Karpas-422 (cell line): ENCODE data around the gene BBS9. TPM values are rescaled to one million over a fixed set of nuclear protein-coding genes. Genes with fewer than 3 reads are reported as not detected.

ENCODE experiments used
- DNase-seq: peaks from one replicate; pipeline ENCODE4 v3.0.0-alpha.2; 2015
- H2AFZ ChIP-seq: fragments of 200-600 bp; sonication (generic); 2 replicates; pipeline ENCODE4 v1.6.1; 2014; ENCODE audit warnings: antibody characterized with exemption, low read length, mixed read lengths
- H3K27ac ChIP-seq: fragments of 200-600 bp; sonication (generic); 2 replicates; pipeline ENCODE4 v1.5.1; 2014; ENCODE audit warnings: mild to moderate bottlenecking, low read length, moderate library complexity
- H3K27me3 ChIP-seq: fragments of 200-600 bp; sonication (generic); 2 replicates; pipeline ENCODE4 v1.6.1; 2014; ENCODE audit warnings: low read length, mixed read lengths
- H3K36me3 ChIP-seq: fragments of 200-600 bp; sonication (generic); 2 replicates; pipeline ENCODE4 v1.6.1; 2014; ENCODE audit warnings: low read length, mixed read lengths; ENCODE audit not compliant: insufficient read depth
- H3K4me1 ChIP-seq: fragments of 200-600 bp; sonication (generic); 2 replicates; pipeline ENCODE4 v1.6.1; 2014; ENCODE audit warnings: mild to moderate bottlenecking, low read length, mixed read lengths
- H3K4me2 ChIP-seq: fragments of 200-600 bp; sonication (generic); 2 replicates; pipeline ENCODE4 v1.6.1; 2014; ENCODE audit warnings: low read length, low read depth, mild to moderate bottlenecking; ENCODE audit not compliant: poor library complexity, severe bottlenecking
- H3K4me3 ChIP-seq: fragments of 200-600 bp; sonication (generic); 2 replicates; pipeline ENCODE4 v1.5.1; 2014; ENCODE audit warnings: mild to moderate bottlenecking, antibody characterized with exemption, low read length, mixed read lengths
- H3K79me2 ChIP-seq: fragments of 200-600 bp; sonication (generic); 2 replicates; pipeline ENCODE4 v1.6.1; 2014; ENCODE audit warnings: mild to moderate bottlenecking, low read length, mixed read lengths
- H3K9ac ChIP-seq: fragments of 200-600 bp; sonication (generic); 2 replicates; pipeline ENCODE4 v1.6.0; 2014; ENCODE audit warnings: low read length
- H3K9me2 ChIP-seq: fragments of 200-600 bp; sonication (generic), shearing (Covaris generic); replicated peaks from 2 replicates; pipeline ENCODE4 v1.6.0; 2014; ENCODE audit warnings: mild to moderate bottlenecking, low read length, moderate library complexity; ENCODE audit not compliant: insufficient read depth
- H3K9me3 ChIP-seq: fragments of 300-700, 200-600 bp; sonication (generic); 2 replicates; pipeline ENCODE4 v1.6.1; 2014; ENCODE audit warnings: low read length, mixed read lengths
- H4K20me1 ChIP-seq: fragments of 200-600 bp; sonication (generic); 2 replicates; pipeline ENCODE4 v1.6.1; 2014; ENCODE audit warnings: mild to moderate bottlenecking, antibody characterized with exemption, low read length, low read depth; ENCODE audit not compliant: insufficient read depth
- total RNA-seq: library from RNA; depleted of rRNA; stranded (reverse); fragments of >200 nt; shearing (Covaris generic); gene quantifications from 2 replicates; pipeline ENCODE4 v1.2.3, GENCODE V29; 2014; ENCODE audit warnings: low replicate concordance

The BBS9 gene
- total RNA-seq, 1 experiment from 2014 or later, result 13.0 TPM

DNA sequence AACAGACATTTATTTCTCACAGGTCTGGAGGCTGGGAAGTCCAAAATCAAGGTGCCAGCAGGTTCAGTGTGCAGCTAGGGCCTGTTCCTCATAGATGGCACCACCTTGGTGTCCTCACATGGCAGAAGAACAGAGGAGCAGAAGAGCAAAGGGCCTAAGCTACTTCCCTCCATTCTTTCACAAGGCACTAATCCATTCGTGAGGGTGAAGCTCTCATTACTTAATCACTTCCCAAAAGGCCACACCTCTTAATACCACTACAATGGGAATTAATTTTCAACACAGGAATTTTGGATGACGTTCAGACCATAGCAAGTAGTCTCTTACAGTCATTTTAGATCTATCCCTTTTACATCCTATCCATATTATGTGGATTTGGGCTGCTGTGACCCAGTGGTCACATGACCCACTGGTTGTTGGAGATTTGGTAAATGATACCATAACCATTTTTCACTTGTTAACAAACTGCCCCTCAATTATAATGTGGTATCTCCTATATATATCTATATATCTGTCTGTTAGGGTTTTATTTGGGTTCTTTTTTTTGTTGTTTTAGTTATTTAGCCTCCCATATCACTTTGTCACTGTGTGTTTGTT, 63.4 kb downstream of the BBS9 start:
- no peaks in the 10 kb centered on the region for H3K4me1 ChIP-seq
- no peaks in the 10 kb centered on the region for H3K9me2 ChIP-seq
- no peak overlapping the region for H2AFZ ChIP-seq
- H3K9me3 ChIP-seq, result no peaks in the 10 kb centered on the region
- H3K27ac ChIP-seq, result no peak overlapping the region
- no peaks in the 10 kb centered on the region for H3K36me3 ChIP-seq
- no peaks in the 10 kb centered on the region for H3K27me3 ChIP-seq
- H3K79me2 ChIP-seq, result no peaks in the 10 kb centered on the region
- DNase-seq, result no peak
- H3K4me3 ChIP-seq, result no peak overlapping the region
- no peak overlapping the region for H3K9ac ChIP-seq
- H4K20me1 ChIP-seq, result no peaks in the 10 kb centered on the region
- no peak overlapping the region for H3K4me2 ChIP-seq

DNA sequence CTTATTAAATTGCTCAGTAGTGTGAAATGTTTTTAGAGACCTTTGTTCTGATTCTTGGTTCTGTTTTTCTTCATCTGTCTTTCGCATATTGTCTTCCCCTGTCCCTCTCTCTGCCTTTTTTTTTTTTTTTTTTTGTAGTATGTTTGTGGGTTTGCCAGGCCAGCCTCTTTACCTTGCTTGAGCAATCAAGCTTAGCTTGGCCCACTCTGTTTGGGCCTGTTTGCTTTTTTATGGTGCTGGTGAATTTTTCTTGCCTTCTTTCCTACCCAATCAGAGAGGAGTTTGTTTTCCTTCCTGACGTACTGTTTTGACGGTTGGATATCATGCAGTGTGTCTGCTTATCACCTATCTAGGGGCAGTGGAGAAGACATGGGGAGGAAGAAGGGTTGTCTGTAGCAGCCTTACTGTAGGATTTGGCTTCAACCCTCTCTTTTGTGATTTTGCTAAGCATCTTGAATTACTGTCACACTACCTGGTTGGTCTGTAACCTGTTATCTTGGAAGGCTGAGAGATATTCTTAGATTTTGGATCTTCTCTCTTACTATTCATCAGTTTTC, 64.0 kb downstream of the BBS9 start:
- no peak for DNase-seq
- no peak overlapping the region for H3K4me2 ChIP-seq
- H3K9me2 ChIP-seq, result no peaks in the 10 kb centered on the region

DNA sequence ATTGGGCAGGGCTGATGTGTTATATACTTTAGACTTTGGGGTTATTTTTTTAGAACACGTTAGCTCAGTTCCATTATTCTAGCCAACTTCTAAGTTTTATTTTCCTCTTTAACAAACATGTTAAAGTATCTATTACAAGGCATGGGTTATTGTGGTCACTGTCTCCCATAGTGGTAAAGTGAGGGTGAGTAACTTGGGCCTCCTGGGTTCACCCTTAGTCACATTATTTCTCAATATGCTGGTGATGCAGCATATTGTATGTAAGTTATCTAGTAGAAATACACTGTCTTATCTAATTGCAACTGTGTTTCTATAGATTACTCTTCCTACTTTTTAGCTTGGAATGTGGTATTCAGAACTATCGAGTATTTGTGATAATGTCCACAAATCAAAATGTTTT, 65.9 kb downstream of the BBS9 start:
- H3K9me2 ChIP-seq, result no peaks in the 10 kb centered on the region
- H2AFZ ChIP-seq, result no peak overlapping the region
- no peaks in the 10 kb centered on the region for H3K27me3 ChIP-seq
- no peaks in the 10 kb centered on the region for H4K20me1 ChIP-seq
- H3K36me3 ChIP-seq, result no peaks in the 10 kb centered on the region
- no peak for DNase-seq
- H3K4me1 ChIP-seq, result no peaks in the 10 kb centered on the region
- H3K4me2 ChIP-seq, result no peak overlapping the region
- no peak overlapping the region for H3K4me3 ChIP-seq
- H3K27ac ChIP-seq, result no peak overlapping the region
- no peaks in the 10 kb centered on the region for H3K79me2 ChIP-seq
- H3K9ac ChIP-seq, result no peak overlapping the region
- no peaks in the 10 kb centered on the region for H3K9me3 ChIP-seq

More for the DNA sequence above, 64.0 kb downstream of the BBS9 start:
- H3K4me1 ChIP-seq, result no peaks in the 10 kb centered on the region
- no peak overlapping the region for H3K27ac ChIP-seq
- H3K4me3 ChIP-seq, result no peak overlapping the region
- H3K9me3 ChIP-seq, result no peaks in the 10 kb centered on the region
- H3K27me3 ChIP-seq, result no peaks in the 10 kb centered on the region
- H2AFZ ChIP-seq, result no peak overlapping the region
- H4K20me1 ChIP-seq, result no peaks in the 10 kb centered on the region
- H3K9ac ChIP-seq, result no peak overlapping the region
- H3K36me3 ChIP-seq, result no peaks in the 10 kb centered on the region
- no peaks in the 10 kb centered on the region for H3K79me2 ChIP-seq

DNA sequence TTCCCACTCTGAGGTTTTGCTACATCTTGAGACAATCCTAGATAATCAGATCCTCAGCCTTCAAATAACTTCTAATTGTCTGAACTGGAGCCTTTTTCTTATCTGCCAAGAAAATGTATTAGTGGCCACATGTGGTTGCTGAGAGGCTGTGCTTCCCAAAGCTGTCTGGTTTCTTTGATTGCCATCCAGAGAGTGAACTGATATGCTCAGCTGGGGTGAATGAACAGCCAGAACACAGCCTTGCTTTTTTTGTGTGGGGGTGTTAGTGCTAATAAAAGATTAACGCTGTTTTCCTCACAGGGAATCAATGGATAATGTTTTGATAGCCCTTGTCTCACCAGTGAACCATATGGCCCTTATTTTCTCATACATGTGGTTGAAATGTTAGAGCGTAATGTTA, 66.9 kb downstream of the BBS9 start:
- H3K79me2 ChIP-seq, result no peaks in the 10 kb centered on the region
- no peak overlapping the region for H3K27ac ChIP-seq
- H3K36me3 ChIP-seq, result no peaks in the 10 kb centered on the region
- H3K4me3 ChIP-seq, result no peak overlapping the region
- H3K9ac ChIP-seq, result no peak overlapping the region
- no peak overlapping the region for H3K4me2 ChIP-seq
- H3K4me1 ChIP-seq, result no peaks in the 10 kb centered on the region
- no peak for DNase-seq
- no peaks in the 10 kb centered on the region for H4K20me1 ChIP-seq
- no peaks in the 10 kb centered on the region for H3K27me3 ChIP-seq
- no peaks in the 10 kb centered on the region for H3K9me3 ChIP-seq
- no peaks in the 10 kb centered on the region for H3K9me2 ChIP-seq
- H2AFZ ChIP-seq, result no peak overlapping the region

DNA sequence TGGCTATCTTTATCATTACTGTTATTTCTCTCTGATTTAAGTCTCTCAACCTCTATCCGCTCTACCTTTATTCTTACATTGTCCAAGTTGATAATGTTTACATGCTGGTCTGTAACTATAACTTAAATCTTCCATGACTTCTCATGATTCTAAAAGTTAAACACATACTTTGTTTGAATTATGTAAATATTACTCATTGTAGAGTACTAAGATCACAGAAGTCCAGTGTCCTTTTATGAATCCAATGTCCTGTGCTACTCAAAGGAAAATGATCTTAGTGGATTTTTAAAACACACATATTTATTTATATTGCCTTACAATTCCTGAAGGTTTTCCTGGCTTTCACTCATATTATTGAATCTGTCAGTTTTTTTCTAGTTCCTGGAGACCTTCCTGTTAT, 70.9 kb downstream of the BBS9 start:
- no peaks in the 10 kb centered on the region for H3K9me3 ChIP-seq
- no peaks in the 10 kb centered on the region for H3K27me3 ChIP-seq
- no peaks in the 10 kb centered on the region for H3K9me2 ChIP-seq
- H3K4me3 ChIP-seq, result no peak overlapping the region
- no peak overlapping the region for H2AFZ ChIP-seq
- no peak overlapping the region for H3K27ac ChIP-seq
- DNase-seq, result no peak
- H3K79me2 ChIP-seq, result no peaks in the 10 kb centered on the region
- H3K4me1 ChIP-seq, result no peaks in the 10 kb centered on the region
- H4K20me1 ChIP-seq, result no peaks in the 10 kb centered on the region
- H3K9ac ChIP-seq, result no peak overlapping the region
- no peak overlapping the region for H3K4me2 ChIP-seq
- H3K36me3 ChIP-seq, result no peaks in the 10 kb centered on the region

DNA sequence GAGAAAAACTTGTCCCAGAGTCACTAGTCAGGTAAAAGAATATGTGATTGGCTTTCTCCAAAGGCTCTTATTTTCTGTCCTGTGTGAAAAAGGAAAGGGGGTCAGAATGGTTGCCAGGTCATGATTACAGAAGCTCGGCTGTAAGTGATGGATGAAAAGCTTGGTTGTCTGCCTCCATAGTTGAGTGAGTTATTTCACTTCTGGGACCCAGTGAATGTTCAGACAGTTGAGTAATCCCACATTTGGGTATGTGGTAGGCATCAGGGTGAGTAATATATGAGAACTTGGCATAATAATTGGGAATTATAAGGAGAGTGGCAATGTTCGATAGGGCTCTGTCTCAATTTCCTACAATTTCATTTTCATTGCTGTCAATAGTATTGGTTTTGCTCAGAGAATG, 72.5 kb downstream of the BBS9 start:
- H3K4me3 ChIP-seq, result no peak overlapping the region
- no peak overlapping the region for H3K9ac ChIP-seq
- H3K27ac ChIP-seq, result no peak overlapping the region
- no peak overlapping the region for H3K4me2 ChIP-seq
- no peaks in the 10 kb centered on the region for H3K4me1 ChIP-seq
- no peaks in the 10 kb centered on the region for H3K79me2 ChIP-seq
- no peaks in the 10 kb centered on the region for H3K36me3 ChIP-seq
- H3K9me3 ChIP-seq, result no peaks in the 10 kb centered on the region
- no peaks in the 10 kb centered on the region for H3K9me2 ChIP-seq
- no peak overlapping the region for H2AFZ ChIP-seq
- H3K27me3 ChIP-seq, result no peaks in the 10 kb centered on the region
- no peaks in the 10 kb centered on the region for H4K20me1 ChIP-seq
- no peak for DNase-seq

DNA sequence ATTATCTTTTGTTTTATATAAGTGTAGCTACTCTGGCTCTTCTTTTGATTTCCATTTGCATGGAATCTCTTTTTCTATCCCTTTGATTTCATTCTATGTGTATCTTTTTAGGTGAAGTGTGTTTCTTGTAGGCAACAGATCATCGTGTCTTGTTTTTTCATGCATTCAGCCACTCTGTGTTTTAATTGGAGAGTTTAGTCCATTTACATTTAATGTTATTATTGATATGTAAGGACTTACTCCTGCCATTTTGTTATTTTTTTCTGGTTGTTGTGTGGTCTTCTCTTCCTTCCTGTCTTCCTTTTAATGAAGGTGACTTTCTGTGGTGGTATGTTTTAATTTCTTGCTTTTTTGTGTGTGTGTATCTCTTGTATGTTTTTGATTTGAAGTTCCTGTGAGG, 81.6 kb downstream of the BBS9 start:
- Histone ChIP-seq H3K36me3 (no peaks in the 10 kb centered on the region), H3K4me2 (no peak overlapping the region), H4K20me1 (no peaks in the 10 kb centered on the region), H3K9me2 (no peaks in the 10 kb centered on the region), H3K9ac (no peak overlapping the region), H3K27ac (no peak overlapping the region), H3K27me3 (no peaks in the 10 kb centered on the region; the same call in 1 of the 2 replicates), H2AFZ (no peak overlapping the region), H3K4me3 (no peak overlapping the region), H3K4me1 (no peaks in the 10 kb centered on the region), H3K9me3 (peaks cover 17% of the 10 kb centered on the region), H3K79me2 (no peaks in the 10 kb centered on the region)
- DNase-seq, result no peak

DNA sequence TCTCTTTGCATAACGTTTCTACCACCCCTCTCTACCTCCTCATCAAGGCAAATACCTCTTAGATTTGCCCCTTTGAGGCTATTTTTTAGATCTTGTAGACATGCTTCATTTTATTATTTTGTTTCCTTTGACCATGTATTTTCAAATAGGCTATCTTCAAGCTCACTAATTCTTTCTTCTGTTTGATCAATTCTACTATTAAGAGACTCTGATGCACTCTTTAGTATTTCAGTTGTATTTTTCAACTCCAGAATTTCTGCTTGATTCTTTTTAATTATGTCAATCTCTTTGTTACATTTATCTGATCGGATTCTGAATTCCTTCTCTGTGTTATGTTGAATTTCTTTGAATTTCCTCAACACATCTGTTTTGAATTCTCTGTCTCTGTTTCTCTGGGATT, 82.8 kb downstream of the BBS9 start:
- H3K79me2 ChIP-seq, result no peaks in the 10 kb centered on the region
- H3K36me3 ChIP-seq, result no peaks in the 10 kb centered on the region
- H3K4me1 ChIP-seq, result no peaks in the 10 kb centered on the region
- H3K27me3 ChIP-seq, result no peaks in the 10 kb centered on the region; the same call in 1 of the 2 replicates
- peaks cover 17% of the 10 kb centered on the region for H3K9me3 ChIP-seq
- DNase-seq, result no peak
- no peaks in the 10 kb centered on the region for H4K20me1 ChIP-seq
- H3K9me2 ChIP-seq, result no peaks in the 10 kb centered on the region
- H3K4me2 ChIP-seq, result no peak overlapping the region
- no peak overlapping the region for H2AFZ ChIP-seq
- no peak overlapping the region for H3K4me3 ChIP-seq
- no peak overlapping the region for H3K9ac ChIP-seq
- H3K27ac ChIP-seq, result no peak overlapping the region
